ENCODE data around the gene CCDC32. TPM values are rescaled to one million over a fixed set of nuclear protein-coding genes. Genes with fewer than 3 reads are reported as not detected.

CCDC32 gene
- total RNA-seq, 1 experiment from 2014 or later = 22.2 TPM

- CTCF ChIA-PET = no interaction called here
Measured at GRCh38 chr15:40523611-40524010, 41.2 kb downstream of the CCDC32 start.

GRCh38 chr15:40516322-40516721 is 48.5 kb downstream of the CCDC32 start:
- no peaks in the 10 kb centered on the region for H3K9me2 ChIP-seq (ENCODE audit: insufficient read depth)
- no peaks in the 10 kb centered on the region; the same call in 1 of the 2 replicates for H3F3A ChIP-seq (ENCODE audit: insufficient read depth, low read depth)
- no peak overlapping the region for H3K4me2 ChIP-seq
- H3K79me2 ChIP-seq (ENCODE audit: low read depth) = no peaks in the 10 kb centered on the region
- H3K27ac ChIP-seq = no peak overlapping the region
- TF ChIP-seq EZH2 (IDR thresholded peaks at IDR 0.05; ENCODE audit: low read depth) (no peak), CTCF (conservative IDR thresholded peaks at IDR 0.05) (no peak)
- no peak overlapping the region for H3K4me3 ChIP-seq
- H2AFZ ChIP-seq = no peak overlapping the region
- ChIA-PET CTCF (no interaction called here), POLR2A (ENCODE audit: unreplicated experiment) (interaction anchor here (0.6 kb wide), 1 partner anchor 286 kb away, joined by 3 read pairs; no protein-coding TSS in a partner anchor)
- no peaks in the 10 kb centered on the region for H4K20me1 ChIP-seq (ENCODE audit: insufficient read depth)
- H3K4me1 ChIP-seq (replicated peaks; ENCODE audit: insufficient read depth) = peaks cover 1% of the 10 kb centered on the region
- intact Hi-C loops (cut with micrococcal nuclease; ENCODE audit: unreplicated experiment) = no loop called here
- H3K27me3 ChIP-seq (ENCODE audit: insufficient read depth, low read depth) = no peaks in the 10 kb centered on the region
- no peaks in the 10 kb centered on the region for H3K36me3 ChIP-seq (ENCODE audit: low read depth)
- H3K9me3 ChIP-seq (ENCODE audit: insufficient read depth, low read depth) = no peaks in the 10 kb centered on the region
- BruUV-seq (replicated peaks) = no TSS peak
- no peak for DNase-seq

More at GRCh38 chr15:40523611-40524010, 41.2 kb downstream of the CCDC32 start:
- no peaks in the 10 kb centered on the region for H3K79me2 ChIP-seq (ENCODE audit: low read depth)
- H3F3A ChIP-seq (ENCODE audit: insufficient read depth, low read depth) = no peaks in the 10 kb centered on the region
- H3K4me2 ChIP-seq = no peak overlapping the region
- H3K36me3 ChIP-seq (ENCODE audit: low read depth) = no peaks in the 10 kb centered on the region
- H3K4me3 ChIP-seq = no peak overlapping the region
- H4K20me1 ChIP-seq (ENCODE audit: insufficient read depth) = no peaks in the 10 kb centered on the region
- H3K9me3 ChIP-seq (ENCODE audit: insufficient read depth, low read depth) = no peaks in the 10 kb centered on the region
- no peaks in the 10 kb centered on the region; the same call in 1 of the 2 replicates for H3K4me1 ChIP-seq (replicated peaks; ENCODE audit: insufficient read depth)
- H3K27me3 ChIP-seq (ENCODE audit: insufficient read depth, low read depth) = no peaks in the 10 kb centered on the region
- no peak for DNase-seq
- POLR2A ChIA-PET (ENCODE audit: unreplicated experiment) = no interaction called here
- BruUV-seq (replicated peaks) = no TSS peak
- H2AFZ ChIP-seq = no peak overlapping the region
- H3K27ac ChIP-seq = no peak overlapping the region
- H3K9me2 ChIP-seq (ENCODE audit: insufficient read depth) = no peaks in the 10 kb centered on the region
- TF ChIP-seq CTCF (conservative IDR thresholded peaks at IDR 0.05) = no peak
- TF ChIP-seq EZH2 (IDR thresholded peaks at IDR 0.05; ENCODE audit: low read depth) = no peak
- intact Hi-C loops (cut with micrococcal nuclease; ENCODE audit: unreplicated experiment) = no loop called here

GRCh38 chr15:40513609-40514008 is 51.2 kb downstream of the CCDC32 start:
- H3F3A ChIP-seq (ENCODE audit: insufficient read depth, low read depth) = peaks cover 10% of the 10 kb centered on the region; the same call in 1 of the 2 replicates
- H3K9me2 ChIP-seq (ENCODE audit: insufficient read depth) = no peaks in the 10 kb centered on the region
- H3K36me3 ChIP-seq (ENCODE audit: low read depth) = no peaks in the 10 kb centered on the region
- H3K4me3 ChIP-seq = no peak overlapping the region
- no peak overlapping the region for H3K27ac ChIP-seq
- no peak for TF ChIP-seq EZH2 (IDR thresholded peaks at IDR 0.05; ENCODE audit: low read depth)
- no peak for TF ChIP-seq CTCF (conservative IDR thresholded peaks at IDR 0.05)
- H3K4me1 ChIP-seq (replicated peaks; ENCODE audit: insufficient read depth) = peaks cover 7% of the 10 kb centered on the region
- H3K27me3 ChIP-seq (ENCODE audit: insufficient read depth, low read depth) = no peaks in the 10 kb centered on the region
- no TSS peak for BruUV-seq (replicated peaks)
- H3K9me3 ChIP-seq (ENCODE audit: insufficient read depth, low read depth) = no peaks in the 10 kb centered on the region
- intact Hi-C loops (cut with micrococcal nuclease; ENCODE audit: unreplicated experiment) = no loop called here
- H4K20me1 ChIP-seq (ENCODE audit: insufficient read depth) = no peaks in the 10 kb centered on the region
- no peak overlapping the region for H2AFZ ChIP-seq
- H3K4me2 ChIP-seq = no peak overlapping the region
- ChIA-PET CTCF (interaction anchor here (0.7 kb wide), 1 partner anchor 55 kb away, joined by 3 read pairs; no protein-coding TSS in a partner anchor), POLR2A (ENCODE audit: unreplicated experiment) (no interaction called here)
- no peak for DNase-seq
- H3K79me2 ChIP-seq (ENCODE audit: low read depth) = no peaks in the 10 kb centered on the region

Data from PC-9 (cell line).